SK-N-SH treated with all-trans-retinoic acid at 6 μM for 48 hours (cell line): ENCODE results near the gene PBX1.

ENCODE experiments used
- ATAC-seq: fragments of 200-7000 bp; cut with Tn5 transposase; 3 replicates; pipeline ENCODE4 v1.9.1; 2020; ENCODE audit warnings: mild to moderate bottlenecking, moderate library complexity
- ARNTL ChIP-seq: fragments of 450-650 bp; formaldehyde crosslinking; IDR thresholded peaks from 2 replicates; pipeline ENCODE4 v1.5.0; 2020; ENCODE audit warnings: low read depth, mild to moderate bottlenecking, moderate library complexity, borderline replicate concordance
- BACH2 ChIP-seq: fragments of 250-450 bp; sonication (Bioruptor Pico); IDR thresholded peaks from 2 replicates; pipeline ENCODE4 v1.9.0; 2021; ENCODE audit warnings: mild to moderate bottlenecking, borderline replicate concordance
- CREB5 ChIP-seq: fragments of 250-450 bp; sonication (Bioruptor Pico); IDR thresholded peaks from 2 replicates; pipeline ENCODE4 v1.5.1; 2020; ENCODE audit warnings: low read depth, mild to moderate bottlenecking, moderate library complexity
- CSDC2 ChIP-seq: fragments of 250-450 bp; sonication (Bioruptor Pico); IDR thresholded peaks from 2 replicates; pipeline ENCODE4 v1.5.0; 2020; ENCODE audit warnings: mild to moderate bottlenecking, moderate library complexity
- ESRRG ChIP-seq: fragments of 250-450 bp; sonication (Bioruptor Pico); IDR thresholded peaks from 2 replicates; pipeline ENCODE4 v1.6.1; 2021; ENCODE audit warnings: mild to moderate bottlenecking
- GLIS3 ChIP-seq: fragments of 250-450 bp; sonication (Bioruptor Pico); IDR thresholded peaks from 2 replicates; pipeline ENCODE4 v1.5.0; 2020; ENCODE audit warnings: mild to moderate bottlenecking, moderate library complexity
- ISL1 ChIP-seq: fragments of 250-450 bp; sonication (Bioruptor Pico); IDR thresholded peaks from 2 replicates; pipeline ENCODE4 v2.1.2; 2022; ENCODE audit warnings: mild to moderate bottlenecking, moderate library complexity
- OSR1 ChIP-seq: fragments of 250-450 bp; sonication (Bioruptor Pico); IDR thresholded peaks from 2 replicates; pipeline ENCODE4 v1.8.0; 2022; ENCODE audit warnings: moderate library complexity, mild to moderate bottlenecking, inconsistent platforms
- PATZ1 ChIP-seq: fragments of 250-450 bp; sonication (Bioruptor Pico); IDR thresholded peaks from 2 replicates; pipeline ENCODE4 v1.8.0; 2020; ENCODE audit warnings: mild to moderate bottlenecking, moderate library complexity, borderline replicate concordance
- POU6F1 ChIP-seq: fragments of 250-450 bp; sonication (Bioruptor Pico); IDR thresholded peaks from 2 replicates; pipeline ENCODE4 v1.8.0; 2021; ENCODE audit warnings: low read depth, mild to moderate bottlenecking, moderate library complexity, borderline replicate concordance
- PPARA ChIP-seq: fragments of 250-450 bp; sonication (Bioruptor Pico); IDR thresholded peaks from 2 replicates; pipeline ENCODE4 v1.5.0; 2020; ENCODE audit warnings: mild to moderate bottlenecking, borderline replicate concordance
- RARB ChIP-seq: fragments of 250-450 bp; sonication (Bioruptor Pico); IDR thresholded peaks from 2 replicates; pipeline ENCODE4 v1.8.0; 2021; ENCODE audit warnings: mild to moderate bottlenecking, moderate library complexity
- SNAI2 ChIP-seq: fragments of 250-450 bp; sonication (Bioruptor Pico); IDR thresholded peaks from 2 replicates; pipeline ENCODE4 v1.5.0; 2020; ENCODE audit warnings: mild to moderate bottlenecking, moderate library complexity
- TCF4 ChIP-seq: fragments of 250-450 bp; sonication (Bioruptor Pico); IDR thresholded peaks from 2 replicates; pipeline ENCODE4 v1.8.0; 2021; ENCODE audit warnings: mild to moderate bottlenecking, moderate library complexity, borderline replicate concordance
- TOX ChIP-seq: fragments of 250-450 bp; sonication (Bioruptor Pico); IDR thresholded peaks from 2 replicates; pipeline ENCODE4 v1.8.0; 2021; ENCODE audit warnings: mild to moderate bottlenecking, moderate library complexity, borderline replicate concordance
- ZC3H10 ChIP-seq: fragments of 250-450 bp; sonication (Bioruptor Pico); IDR thresholded peaks from 2 replicates; pipeline ENCODE4 v1.5.1; 2021; ENCODE audit warnings: mild to moderate bottlenecking, moderate library complexity
- ZFP3 ChIP-seq: fragments of 250-450 bp; sonication (Bioruptor Pico); IDR thresholded peaks from 2 replicates; pipeline ENCODE4 v1.5.0; 2020; ENCODE audit warnings: mild to moderate bottlenecking, moderate library complexity
- ZFP30 ChIP-seq: fragments of 450-650 bp; formaldehyde crosslinking; IDR thresholded peaks from 2 replicates; pipeline ENCODE4 v1.5.0; 2022; ENCODE audit warnings: mild to moderate bottlenecking, moderate library complexity
- ZNF565 ChIP-seq: fragments of 450-650 bp; formaldehyde crosslinking; conservative IDR thresholded peaks from 2 replicates; pipeline ENCODE4 v1.5.0; 2020; ENCODE audit warnings: low read depth, mild to moderate bottlenecking, moderate library complexity
- ZNF70 ChIP-seq: fragments of 450-650 bp; formaldehyde crosslinking; IDR thresholded peaks from 2 replicates; pipeline ENCODE4 v1.5.0; 2020; ENCODE audit warnings: mild to moderate bottlenecking, moderate library complexity
- ZNF8 ChIP-seq: fragments of 450-650 bp; formaldehyde crosslinking; IDR thresholded peaks from 2 replicates; pipeline ENCODE4 v1.5.0; 2020; ENCODE audit warnings: mild to moderate bottlenecking, moderate library complexity
- TF ChIP-seq, protein P1 (sequence below): fragments of 250-450 bp; sonication (Bioruptor Pico); IDR thresholded peaks from 2 replicates; pipeline ENCODE4 v1.5.0; 2020; ENCODE audit warnings: mild to moderate bottlenecking, moderate library complexity
- TF ChIP-seq, protein P2 (sequence below): fragments of 250-450 bp; sonication (Bioruptor Pico); IDR thresholded peaks from 2 replicates; pipeline ENCODE4 v1.5.1; 2021; ENCODE audit warnings: mild to moderate bottlenecking, moderate library complexity

The PBX1 gene

GRCh38 chr1:164605254-164606091 is 46.5 kb downstream of the PBX1 start (continued):
- TF ChIP-seq, protein P1, sequence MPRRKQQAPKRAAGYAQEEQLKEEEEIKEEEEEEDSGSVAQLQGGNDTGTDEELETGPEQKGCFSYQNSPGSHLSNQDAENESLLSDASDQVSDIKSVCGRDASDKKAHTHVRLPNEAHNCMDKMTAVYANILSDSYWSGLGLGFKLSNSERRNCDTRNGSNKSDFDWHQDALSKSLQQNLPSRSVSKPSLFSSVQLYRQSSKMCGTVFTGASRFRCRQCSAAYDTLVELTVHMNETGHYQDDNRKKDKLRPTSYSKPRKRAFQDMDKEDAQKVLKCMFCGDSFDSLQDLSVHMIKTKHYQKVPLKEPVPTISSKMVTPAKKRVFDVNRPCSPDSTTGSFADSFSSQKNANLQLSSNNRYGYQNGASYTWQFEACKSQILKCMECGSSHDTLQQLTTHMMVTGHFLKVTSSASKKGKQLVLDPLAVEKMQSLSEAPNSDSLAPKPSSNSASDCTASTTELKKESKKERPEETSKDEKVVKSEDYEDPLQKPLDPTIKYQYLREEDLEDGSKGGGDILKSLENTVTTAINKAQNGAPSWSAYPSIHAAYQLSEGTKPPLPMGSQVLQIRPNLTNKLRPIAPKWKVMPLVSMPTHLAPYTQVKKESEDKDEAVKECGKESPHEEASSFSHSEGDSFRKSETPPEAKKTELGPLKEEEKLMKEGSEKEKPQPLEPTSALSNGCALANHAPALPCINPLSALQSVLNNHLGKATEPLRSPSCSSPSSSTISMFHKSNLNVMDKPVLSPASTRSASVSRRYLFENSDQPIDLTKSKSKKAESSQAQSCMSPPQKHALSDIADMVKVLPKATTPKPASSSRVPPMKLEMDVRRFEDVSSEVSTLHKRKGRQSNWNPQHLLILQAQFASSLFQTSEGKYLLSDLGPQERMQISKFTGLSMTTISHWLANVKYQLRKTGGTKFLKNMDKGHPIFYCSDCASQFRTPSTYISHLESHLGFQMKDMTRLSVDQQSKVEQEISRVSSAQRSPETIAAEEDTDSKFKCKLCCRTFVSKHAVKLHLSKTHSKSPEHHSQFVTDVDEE (CRISPR knock-in tag) = no peak

GRCh38 chr1:164607351-164607750 is 48.4 kb downstream of the PBX1 start:
- no peak for ATAC-seq
- no peak for TF ChIP-seq CREB5 (CRISPR knock-in tag)
- TF ChIP-seq ESRRG (CRISPR knock-in tag) = no peak
- no peak for TF ChIP-seq CSDC2 (CRISPR knock-in tag)
- no peak for TF ChIP-seq GLIS3 (CRISPR knock-in tag)
- no peak for TF ChIP-seq ARNTL (CRISPR knock-in tag)
- TF ChIP-seq ZNF8 = no peak
- no peak for TF ChIP-seq BACH2 (CRISPR knock-in tag)
- no peak for TF ChIP-seq ISL1 (CRISPR knock-in tag)
- no peak for TF ChIP-seq ZNF565

- peak; percentile 66 for ATAC-seq
- TF ChIP-seq ZC3H10 (CRISPR knock-in tag) (no peak), ZNF8 (no peak), ISL1 (CRISPR knock-in tag) (no peak), BACH2 (CRISPR knock-in tag) (no peak), TOX (CRISPR knock-in tag) (no peak), CSDC2 (CRISPR knock-in tag) (no peak), ARNTL (CRISPR knock-in tag) (no peak), PATZ1 (no peak)
- TF ChIP-seq, protein P2, sequence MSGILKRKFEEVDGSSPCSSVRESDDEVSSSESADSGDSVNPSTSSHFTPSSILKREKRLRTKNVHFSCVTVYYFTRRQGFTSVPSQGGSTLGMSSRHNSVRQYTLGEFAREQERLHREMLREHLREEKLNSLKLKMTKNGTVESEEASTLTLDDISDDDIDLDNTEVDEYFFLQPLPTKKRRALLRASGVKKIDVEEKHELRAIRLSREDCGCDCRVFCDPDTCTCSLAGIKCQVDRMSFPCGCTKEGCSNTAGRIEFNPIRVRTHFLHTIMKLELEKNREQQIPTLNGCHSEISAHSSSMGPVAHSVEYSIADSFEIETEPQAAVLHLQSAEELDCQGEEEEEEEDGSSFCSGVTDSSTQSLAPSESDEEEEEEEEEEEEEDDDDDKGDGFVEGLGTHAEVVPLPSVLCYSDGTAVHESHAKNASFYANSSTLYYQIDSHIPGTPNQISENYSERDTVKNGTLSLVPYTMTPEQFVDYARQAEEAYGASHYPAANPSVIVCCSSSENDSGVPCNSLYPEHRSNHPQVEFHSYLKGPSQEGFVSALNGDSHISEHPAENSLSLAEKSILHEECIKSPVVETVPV = no peak
Measured at GRCh38 chr1:164608651-164609057, 49.7 kb downstream of the PBX1 start.

GRCh38 chr1:164609089-164609488 is 50.1 kb downstream of the PBX1 start:
- ATAC-seq = no peak; the same call in 2 of the 3 replicates
- TF ChIP-seq ZFP3 (no peak), ZFP30 (CRISPR knock-in tag) (no peak), POU6F1 (CRISPR knock-in tag) (no peak), CREB5 (CRISPR knock-in tag) (no peak), RARB (no peak), GLIS3 (CRISPR knock-in tag) (no peak), PATZ1 (no peak), OSR1 (CRISPR knock-in tag) (no peak), ZNF565 (no peak), ZC3H10 (CRISPR knock-in tag) (no peak), TCF4 (CRISPR knock-in tag) (no peak), ZNF70 (no peak), SNAI2 (no peak), PPARA (CRISPR knock-in tag) (no peak), BACH2 (CRISPR knock-in tag) (no peak), TOX (CRISPR knock-in tag) (no peak)
